HepG2 (cell line): ENCODE results near the gene NAV1. TPM values are rescaled to one million over a fixed set of nuclear protein-coding genes. Genes with fewer than 3 reads are reported as not detected.
A peak's percentile ranks its signal among the peaks of the same experiment; 100 is the strongest.

Experiments used
- DRAP1 ChIP-seq: IDR thresholded peaks from 2 replicates; pipeline ENCODE4 v1.6.1; 2016; ENCODE audit warnings: missing genetic modification reagents, missing compliant biosample characterization
- HIVEP1 ChIP-seq: sonication (generic); formaldehyde crosslinking; IDR thresholded peaks from 2 replicates; pipeline ENCODE4 v1.4.0; 2020; ENCODE audit warnings: mild to moderate bottlenecking, missing genetic modification reagents
- KAT7 ChIP-seq: IDR thresholded peaks from 2 replicates; pipeline ENCODE4 v1.6.1; 2018; ENCODE audit warnings: borderline replicate concordance, missing compliant biosample characterization
- MIXL1 ChIP-seq: IDR thresholded peaks from 2 replicates; pipeline ENCODE4 v1.6.1; 2016
- MYC ChIP-seq: sonication (generic); formaldehyde crosslinking; IDR thresholded peaks from 2 replicates; pipeline ENCODE4 v1.9.0; 2021; ENCODE audit warnings: missing genetic modification reagents, borderline replicate concordance
- SYNCRIP ChIP-seq: fragments of 200-400 bp; formaldehyde crosslinking; IDR thresholded peaks from 2 replicates; pipeline ENCODE4 v1.6.1; 2018; ENCODE audit warnings: mild to moderate bottlenecking, low read depth, low read length; ENCODE audit not compliant: insufficient read depth
- THYN1 ChIP-seq: sonication (generic); formaldehyde crosslinking; IDR thresholded peaks from 2 replicates; pipeline ENCODE4 v1.8.1; 2023; ENCODE audit warnings: low read depth, mild to moderate bottlenecking, moderate library complexity, missing genetic modification reagents, borderline replicate concordance
- TMF1 ChIP-seq: sonication (generic); formaldehyde crosslinking; IDR thresholded peaks from 2 replicates; pipeline ENCODE4 v1.8.1; 2022; ENCODE audit warnings: low read depth, missing genetic modification reagents
- ZNF207 ChIP-seq: fragments of 450-650 bp; IDR thresholded peaks from 2 replicates; pipeline ENCODE4 v1.6.1; 2016; ENCODE audit warnings: antibody characterized with exemption, borderline replicate concordance
- ZNF281 ChIP-seq: sonication (generic); formaldehyde crosslinking; IDR thresholded peaks from 2 replicates; pipeline ENCODE4 v1.4.0; 2020; ENCODE audit warnings: missing genetic modification reagents, borderline replicate concordance
- ZNF788 ChIP-seq: sonication (generic); formaldehyde crosslinking; IDR thresholded peaks from 2 replicates; pipeline ENCODE4 v1.5.0; 2020; ENCODE audit warnings: mild to moderate bottlenecking, missing genetic modification reagents, borderline replicate concordance
- polyA plus RNA-seq, 8 experiments: library from polyadenylated mRNA; depleted of rRNA in 3 of 8; stranded (reverse) in 7 of 8; unstranded in 1 of 8; fragments of >200 nt; fragmentation: Illumina TruSeq in 4 of 8; extraction: Trizol in 4 of 8; gene quantifications; 2 replicates each; pipeline versions ENCODE4 v1.2.1 to v1.2.3, GENCODE V29; 2011 to 2016; ENCODE audit warnings: low read depth in 4 of 8, missing spikeins in 1 of 8, mixed read lengths in 1 of 8; ENCODE audit not compliant: insufficient read depth in 1 of 8
- total RNA-seq, 5 experiments: library from RNA; depleted of rRNA; stranded (reverse); fragments of >200 nt; fragmentation: Illumina TruSeq; extraction: Trizol; gene quantifications; 2 replicates each; pipeline ENCODE4 v1.2.3, GENCODE V29; 2016; ENCODE audit warnings: low read depth in 1 of 5
- TF ChIP-seq, protein P1 (sequence below): sonication (generic); formaldehyde crosslinking; IDR thresholded peaks from 2 replicates; pipeline ENCODE4 v1.4.0; 2020; ENCODE audit warnings: missing genetic modification reagents, low read depth, mild to moderate bottlenecking, borderline replicate concordance
- TF ChIP-seq, protein P2 (sequence below): sonication (generic); formaldehyde crosslinking; IDR thresholded peaks from 2 replicates; pipeline ENCODE4 v1.5.0; 2020; ENCODE audit warnings: mild to moderate bottlenecking, missing genetic modification reagents, borderline replicate concordance
- TF ChIP-seq, protein P3 (sequence below): sonication (generic); formaldehyde crosslinking; IDR thresholded peaks from 2 replicates; pipeline ENCODE4 v1.4.0; 2020; ENCODE audit warnings: mild to moderate bottlenecking, low read depth, missing genetic modification reagents

NAV1 gene
- total and polyA plus RNA-seq, 2 of the 13 experiments (the other 11 are each of a cell fraction or from before 2014, with no cell fraction given), result not detected

- TF ChIP-seq, protein P1, sequence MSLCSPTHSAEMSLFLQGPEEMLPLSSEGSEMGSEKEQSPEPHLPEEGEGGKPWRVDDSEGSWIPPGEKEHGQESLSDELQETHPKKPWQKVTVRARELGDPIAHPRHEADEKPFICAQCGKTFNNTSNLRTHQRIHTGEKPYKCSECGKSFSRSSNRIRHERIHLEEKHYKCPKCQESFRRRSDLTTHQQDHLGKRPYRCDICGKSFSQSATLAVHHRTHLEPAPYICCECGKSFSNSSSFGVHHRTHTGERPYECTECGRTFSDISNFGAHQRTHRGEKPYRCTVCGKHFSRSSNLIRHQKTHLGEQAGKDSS (CRISPR knock-in tag), result no peak
- TF ChIP-seq MYC, result peak; percentile 63; the same call in 1 of the 2 replicates
- no peak for TF ChIP-seq ZNF207
- TF ChIP-seq TMF1 (CRISPR knock-in tag), result no peak
- no peak for TF ChIP-seq HIVEP1 (CRISPR knock-in tag)
- no peak for TF ChIP-seq MIXL1 (CRISPR knock-in tag)
- TF ChIP-seq SYNCRIP, result no peak
- peak; percentile 77 for TF ChIP-seq DRAP1 (CRISPR knock-in tag)
- no peak for TF ChIP-seq ZNF788 (CRISPR knock-in tag)
- TF ChIP-seq, protein P2, sequence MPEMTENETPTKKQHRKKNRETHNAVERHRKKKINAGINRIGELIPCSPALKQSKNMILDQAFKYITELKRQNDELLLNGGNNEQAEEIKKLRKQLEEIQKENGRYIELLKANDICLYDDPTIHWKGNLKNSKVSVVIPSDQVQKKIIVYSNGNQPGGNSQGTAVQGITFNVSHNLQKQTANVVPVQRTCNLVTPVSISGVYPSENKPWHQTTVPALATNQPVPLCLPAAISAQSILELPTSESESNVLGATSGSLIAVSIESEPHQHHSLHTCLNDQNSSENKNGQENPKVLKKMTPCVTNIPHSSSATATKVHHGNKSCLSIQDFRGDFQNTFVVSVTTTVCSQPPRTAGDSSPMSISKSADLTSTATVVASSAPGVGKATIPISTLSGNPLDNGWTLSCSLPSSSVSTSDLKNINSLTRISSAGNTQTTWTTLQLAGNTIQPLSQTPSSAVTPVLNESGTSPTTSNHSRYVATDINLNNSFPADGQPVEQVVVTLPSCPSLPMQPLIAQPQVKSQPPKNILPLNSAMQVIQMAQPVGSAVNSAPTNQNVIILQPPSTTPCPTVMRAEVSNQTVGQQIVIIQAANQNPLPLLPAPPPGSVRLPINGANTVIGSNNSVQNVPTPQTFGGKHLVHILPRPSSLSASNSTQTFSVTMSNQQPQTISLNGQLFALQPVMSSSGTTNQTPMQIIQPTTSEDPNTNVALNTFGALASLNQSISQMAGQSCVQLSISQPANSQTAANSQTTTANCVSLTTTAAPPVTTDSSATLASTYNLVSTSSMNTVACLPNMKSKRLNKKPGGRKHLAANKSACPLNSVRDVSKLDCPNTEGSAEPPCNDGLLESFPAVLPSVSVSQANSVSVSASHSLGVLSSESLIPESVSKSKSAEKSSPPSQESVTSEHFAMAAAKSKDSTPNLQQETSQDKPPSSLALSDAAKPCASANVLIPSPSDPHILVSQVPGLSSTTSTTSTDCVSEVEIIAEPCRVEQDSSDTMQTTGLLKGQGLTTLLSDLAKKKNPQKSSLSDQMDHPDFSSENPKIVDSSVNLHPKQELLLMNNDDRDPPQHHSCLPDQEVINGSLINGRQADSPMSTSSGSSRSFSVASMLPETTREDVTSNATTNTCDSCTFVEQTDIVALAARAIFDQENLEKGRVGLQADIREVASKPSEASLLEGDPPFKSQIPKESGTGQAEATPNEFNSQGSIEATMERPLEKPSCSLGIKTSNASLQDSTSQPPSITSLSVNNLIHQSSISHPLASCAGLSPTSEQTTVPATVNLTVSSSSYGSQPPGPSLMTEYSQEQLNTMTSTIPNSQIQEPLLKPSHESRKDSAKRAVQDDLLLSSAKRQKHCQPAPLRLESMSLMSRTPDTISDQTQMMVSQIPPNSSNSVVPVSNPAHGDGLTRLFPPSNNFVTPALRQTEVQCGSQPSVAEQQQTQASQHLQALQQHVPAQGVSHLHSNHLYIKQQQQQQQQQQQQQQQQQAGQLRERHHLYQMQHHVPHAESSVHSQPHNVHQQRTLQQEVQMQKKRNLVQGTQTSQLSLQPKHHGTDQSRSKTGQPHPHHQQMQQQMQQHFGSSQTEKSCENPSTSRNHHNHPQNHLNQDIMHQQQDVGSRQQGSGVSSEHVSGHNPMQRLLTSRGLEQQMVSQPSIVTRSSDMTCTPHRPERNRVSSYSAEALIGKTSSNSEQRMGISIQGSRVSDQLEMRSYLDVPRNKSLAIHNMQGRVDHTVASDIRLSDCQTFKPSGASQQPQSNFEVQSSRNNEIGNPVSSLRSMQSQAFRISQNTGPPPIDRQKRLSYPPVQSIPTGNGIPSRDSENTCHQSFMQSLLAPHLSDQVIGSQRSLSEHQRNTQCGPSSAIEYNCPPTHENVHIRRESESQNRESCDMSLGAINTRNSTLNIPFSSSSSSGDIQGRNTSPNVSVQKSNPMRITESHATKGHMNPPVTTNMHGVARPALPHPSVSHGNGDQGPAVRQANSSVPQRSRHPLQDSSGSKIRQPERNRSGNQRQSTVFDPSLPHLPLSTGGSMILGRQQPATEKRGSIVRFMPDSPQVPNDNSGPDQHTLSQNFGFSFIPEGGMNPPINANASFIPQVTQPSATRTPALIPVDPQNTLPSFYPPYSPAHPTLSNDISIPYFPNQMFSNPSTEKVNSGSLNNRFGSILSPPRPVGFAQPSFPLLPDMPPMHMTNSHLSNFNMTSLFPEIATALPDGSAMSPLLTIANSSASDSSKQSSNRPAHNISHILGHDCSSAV (CRISPR knock-in tag), result no peak
- TF ChIP-seq, protein P3, sequence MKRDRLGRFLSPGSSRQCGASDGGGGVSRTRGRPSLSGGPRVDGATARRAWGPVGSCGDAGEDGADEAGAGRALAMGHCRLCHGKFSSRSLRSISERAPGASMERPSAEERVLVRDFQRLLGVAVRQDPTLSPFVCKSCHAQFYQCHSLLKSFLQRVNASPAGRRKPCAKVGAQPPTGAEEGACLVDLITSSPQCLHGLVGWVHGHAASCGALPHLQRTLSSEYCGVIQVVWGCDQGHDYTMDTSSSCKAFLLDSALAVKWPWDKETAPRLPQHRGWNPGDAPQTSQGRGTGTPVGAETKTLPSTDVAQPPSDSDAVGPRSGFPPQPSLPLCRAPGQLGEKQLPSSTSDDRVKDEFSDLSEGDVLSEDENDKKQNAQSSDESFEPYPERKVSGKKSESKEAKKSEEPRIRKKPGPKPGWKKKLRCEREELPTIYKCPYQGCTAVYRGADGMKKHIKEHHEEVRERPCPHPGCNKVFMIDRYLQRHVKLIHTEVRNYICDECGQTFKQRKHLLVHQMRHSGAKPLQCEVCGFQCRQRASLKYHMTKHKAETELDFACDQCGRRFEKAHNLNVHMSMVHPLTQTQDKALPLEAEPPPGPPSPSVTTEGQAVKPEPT, result no peak
- TF ChIP-seq THYN1, result no peak
- TF ChIP-seq KAT7, result no peak
- no peak for TF ChIP-seq ZNF281 (CRISPR knock-in tag)
Measured at GRCh38 chr1:201506557-201507359, 32.2 kb upstream of the NAV1 start, which contains the start of gene CSRP1 (continued).
